ENCODE results near the gene PARP3. TPM values are rescaled to one million over a fixed set of nuclear protein-coding genes. Genes with fewer than 3 reads are reported as not detected.

PARP3 gene
- total and polyA plus RNA-seq, 9 of the 15 experiments (the other 6 are each of a cell fraction or from before 2014, with no cell fraction given) = 0.46 to 6.6 (median 4.5) TPM

- no peak for TF ChIP-seq ZNF318 (IDR thresholded peaks at IDR 0.05; ENCODE audit: borderline replicate concordance in 1 of 2, low read depth in 1 of 2)
- TF ChIP-seq NRF1 (conservative IDR thresholded peaks at IDR 0.05 in 1 of 2, IDR thresholded peaks at IDR 0.05 in 1 of 2) = peak; percentile 84 to 86
- TF ChIP-seq RBBP5 (IDR thresholded peaks at IDR 0.05; ENCODE audit: borderline replicate concordance, insufficient read depth, low read length, poor library complexity, severe bottlenecking) = peak; percentile 56
- TF ChIP-seq EP400 (IDR thresholded peaks at IDR 0.05) = peak; percentile 85
- TF ChIP-seq TFAP4 (CRISPR knock-in tag; IDR thresholded peaks at IDR 0.05; ENCODE audit: borderline replicate concordance) = peak; percentile 45
- TF ChIP-seq ZNF124 (CRISPR knock-in tag; IDR thresholded peaks at IDR 0.05) = no peak
- TF ChIP-seq ZBTB11 (CRISPR knock-in tag; IDR thresholded peaks at IDR 0.05) = peak in 1 of 3 experiments; percentile 91; a peak in 2 of 6 replicates
- TF ChIP-seq HNRNPH1 (optimal IDR thresholded peaks at IDR 0.05; ENCODE audit: low read depth, low read length) = no peak
- TF ChIP-seq PCBP2 (IDR thresholded peaks at IDR 0.05; ENCODE audit: low read depth, low read length, poor library complexity, severe bottlenecking) = no peak
- TF ChIP-seq MED1 (CRISPR knock-in tag; IDR thresholded peaks at IDR 0.05; ENCODE audit: borderline replicate concordance) = no peak
- TF ChIP-seq HLTF (IDR thresholded peaks at IDR 0.05) = no peak
- TF ChIP-seq EP300 (IDR thresholded peaks at IDR 0.05; ENCODE audit: low read length) = no peak; the same call in 1 of the 2 replicates
- peak; percentile 77; the same call in 1 of the 2 replicates for TF ChIP-seq POLR2AphosphoS5 (IDR thresholded peaks at IDR 0.05; ENCODE audit: control insufficient read depth, insufficient read depth, low read depth, low read length)
Observed at GRCh38 chr3:51982838-51983577, 40.8 kb downstream of the PARP3 start, which contains the start of gene ACY1 (continued).
